HG03442 (cell line): Measurements from ENCODE around the gene ABLIM3.

ENCODE experiments used
- ATAC-seq: cut with Tn5 transposase; IDR thresholded peaks from one replicate; pipeline ENCODE4 v1.9.1; 2021; ENCODE audit warnings: mild to moderate bottlenecking, moderate library complexity; ENCODE audit not compliant: unreplicated experiment

ABLIM3 gene

DNA sequence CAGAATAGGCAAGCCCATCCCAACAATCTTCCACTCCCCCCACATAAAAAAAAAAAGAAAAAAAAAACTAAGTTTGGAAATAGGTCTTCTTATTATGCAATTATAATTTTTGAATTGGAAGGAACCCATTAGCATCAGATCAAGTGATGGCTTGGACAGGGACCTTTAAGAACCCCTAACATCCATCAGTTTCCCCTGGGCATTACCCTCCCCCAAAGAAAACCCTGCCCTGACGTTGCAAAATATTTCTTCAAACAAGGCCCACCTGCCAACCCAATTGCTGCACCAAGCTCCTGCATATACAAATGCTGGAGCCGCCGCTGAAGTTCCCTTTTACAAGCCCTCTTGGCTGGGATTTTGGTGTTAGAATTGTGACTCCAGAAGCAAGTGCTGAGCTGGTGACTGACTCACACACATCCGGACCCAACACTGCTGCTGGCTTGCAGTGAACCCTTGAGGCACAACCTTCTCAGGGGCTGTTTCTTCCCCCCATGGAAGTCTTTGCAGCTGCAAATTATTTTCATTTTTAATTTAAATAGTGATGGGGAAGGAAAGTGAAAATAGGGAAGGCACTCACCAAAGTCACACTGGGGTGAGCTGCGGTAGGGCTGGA lies 74.3 kb downstream of the ABLIM3 start:
- ATAC-seq: no peak

DNA sequence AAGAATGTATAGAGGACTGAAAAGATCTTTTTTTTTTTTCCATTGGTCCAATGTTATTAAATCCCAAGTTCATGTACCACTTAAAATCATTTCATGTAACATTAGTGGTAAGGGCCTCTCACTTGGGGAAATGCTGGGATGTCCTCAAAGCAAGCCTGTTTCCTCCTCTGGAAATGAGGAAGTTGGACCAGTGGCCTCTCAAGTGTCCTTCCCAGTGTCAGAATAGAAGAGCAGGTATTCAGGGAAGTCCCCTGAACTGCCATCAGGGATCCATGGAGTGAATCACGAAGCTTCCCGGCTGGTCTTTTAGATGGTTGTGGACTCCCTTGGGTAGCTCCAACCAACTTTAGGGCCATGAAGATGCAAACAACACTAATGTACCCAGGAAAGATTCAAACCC lies 75.2 kb downstream of the ABLIM3 start:
- no peak for ATAC-seq

DNA sequence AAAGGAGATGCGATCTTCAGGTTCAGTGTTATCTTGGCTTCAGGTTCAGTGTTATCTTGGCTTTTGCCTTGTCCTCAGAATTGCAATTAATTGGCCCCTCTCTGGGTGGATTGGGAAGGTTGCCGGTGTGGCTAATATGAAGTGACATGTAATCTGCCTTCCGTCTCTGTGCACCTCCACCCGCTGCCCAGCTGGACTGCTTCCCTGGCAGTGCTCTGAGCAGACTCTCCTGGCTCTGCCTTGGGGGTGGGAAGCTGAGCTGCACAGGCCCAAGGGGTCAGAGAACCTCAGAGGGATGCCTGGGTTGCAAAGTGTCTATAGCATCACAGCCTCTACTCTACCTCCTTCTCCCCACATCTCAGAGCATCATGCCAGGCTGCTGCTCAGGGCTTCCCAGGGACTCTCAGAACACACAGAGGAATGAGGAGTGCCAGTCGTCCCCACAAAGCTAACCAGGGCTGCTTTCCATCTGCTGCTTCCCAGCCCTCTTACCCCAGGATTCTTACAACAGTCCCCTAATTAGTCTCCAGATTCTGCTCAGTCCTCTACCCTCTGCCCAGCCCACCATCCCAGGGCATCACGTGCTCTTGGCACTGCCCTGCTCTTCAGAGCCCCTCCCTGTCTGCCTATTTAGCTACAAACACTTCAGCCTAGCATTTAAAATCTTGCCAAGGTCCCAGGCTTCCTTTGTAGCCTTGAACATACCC lies 76.0 kb downstream of the ABLIM3 start:
- ATAC-seq: no peak

DNA sequence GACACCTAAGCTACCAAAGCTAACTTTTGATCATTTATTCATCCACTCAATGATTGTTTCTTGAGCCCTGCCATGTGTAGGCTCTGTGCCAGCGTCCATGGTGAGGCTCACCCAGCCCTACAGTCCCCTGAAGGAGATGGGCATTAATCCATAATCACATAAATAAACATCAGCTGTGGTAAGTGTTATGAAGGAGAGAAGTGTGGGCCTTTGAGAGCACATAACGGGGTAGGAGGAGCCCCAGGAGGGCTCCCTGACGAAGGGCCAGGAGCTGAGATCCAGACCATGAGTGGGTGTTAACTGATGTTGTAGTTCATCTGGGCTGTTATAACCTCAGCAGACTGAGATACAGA lies 76.5 kb downstream of the ABLIM3 start:
- ATAC-seq: no peak

DNA sequence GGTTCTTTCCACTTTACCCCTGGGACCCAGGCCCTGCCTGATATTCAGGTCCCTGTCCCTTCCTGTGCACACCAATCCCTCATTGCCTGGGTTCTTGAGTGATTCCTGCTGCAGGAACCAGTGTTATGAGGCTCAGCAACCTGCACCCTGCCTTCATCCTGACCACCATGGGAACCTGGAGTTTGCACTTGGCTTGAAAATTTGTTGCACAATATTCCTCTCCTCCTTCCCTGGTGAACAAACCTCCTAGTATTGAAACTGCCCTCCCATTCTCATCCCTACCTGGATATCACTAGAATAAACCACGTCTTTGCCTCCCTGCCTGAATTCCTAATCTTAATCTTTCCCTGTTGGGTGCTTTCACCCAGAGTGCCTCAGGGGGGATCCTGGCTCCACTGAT lies 78.3 kb downstream of the ABLIM3 start:
- ATAC-seq: no peak

GRCh38 chr5:149220750-149221149 lies 79.5 kb downstream of the ABLIM3 start:
- no peak for ATAC-seq

DNA sequence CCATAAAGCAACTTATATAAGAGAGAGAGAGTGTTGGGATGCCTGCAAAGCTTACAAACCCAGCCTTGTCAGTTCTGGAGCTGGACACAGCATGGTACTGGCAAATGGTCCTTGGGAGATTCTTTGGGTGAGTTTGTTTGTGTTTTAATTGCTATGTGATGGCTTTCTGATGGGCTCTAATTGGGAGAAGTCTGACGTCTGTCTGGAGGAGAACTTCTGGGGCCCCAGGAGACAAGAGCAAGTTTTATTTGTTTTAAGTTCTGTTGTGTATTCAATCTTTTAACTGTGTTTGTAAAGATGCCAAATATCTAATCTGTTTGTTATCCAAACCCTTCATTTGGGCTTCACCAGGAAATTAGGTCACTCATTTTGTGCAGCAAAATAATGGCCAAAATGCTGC lies 80.0 kb downstream of the ABLIM3 start:
- no peak for ATAC-seq

GRCh38 chr5:149221731-149222342 lies 80.5 kb downstream of the ABLIM3 start:
- ATAC-seq: no peak

GRCh38 chr5:149223081-149223848 lies 82.0 kb downstream of the ABLIM3 start:
- ATAC-seq: no peak

- no peak for ATAC-seq
These were observed 83.0 kb downstream of the ABLIM3 start for GRCh38 chr5:149224282-149224681.

DNA sequence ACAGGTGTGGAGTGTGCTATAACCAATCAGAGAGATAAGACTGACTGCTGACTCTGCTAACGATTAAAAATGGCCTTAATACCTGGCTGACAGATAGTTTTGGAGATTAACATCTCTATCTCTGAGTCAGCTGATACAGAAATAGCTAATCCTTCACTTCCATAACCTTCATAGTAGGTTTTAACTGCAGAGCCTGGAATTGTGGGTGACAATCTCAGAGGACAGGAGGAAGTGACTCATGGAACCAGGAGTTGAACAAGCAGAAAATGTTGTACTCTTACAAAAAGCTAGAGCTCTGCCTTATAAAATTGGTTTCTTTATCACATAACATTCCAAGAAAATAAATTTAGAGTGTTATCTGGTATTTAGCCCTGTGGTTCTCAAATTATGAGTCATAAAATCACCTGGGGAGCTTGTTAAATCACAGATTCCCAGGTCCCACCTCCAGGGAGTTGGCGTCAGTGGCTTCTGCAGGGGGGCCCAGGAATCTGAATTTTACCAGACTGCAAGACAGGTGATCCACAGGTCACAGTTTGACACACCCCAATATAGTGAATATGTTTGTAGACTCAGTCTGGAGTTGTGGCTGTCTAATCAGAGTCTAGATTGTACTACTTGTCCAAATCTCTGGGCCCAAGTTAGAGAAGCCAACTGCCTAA lies 86.0 kb downstream of the ABLIM3 start:
- ATAC-seq: no peak

GRCh38 chr5:149228618-149229297 lies 87.5 kb downstream of the ABLIM3 start:
- no peak for ATAC-seq

DNA sequence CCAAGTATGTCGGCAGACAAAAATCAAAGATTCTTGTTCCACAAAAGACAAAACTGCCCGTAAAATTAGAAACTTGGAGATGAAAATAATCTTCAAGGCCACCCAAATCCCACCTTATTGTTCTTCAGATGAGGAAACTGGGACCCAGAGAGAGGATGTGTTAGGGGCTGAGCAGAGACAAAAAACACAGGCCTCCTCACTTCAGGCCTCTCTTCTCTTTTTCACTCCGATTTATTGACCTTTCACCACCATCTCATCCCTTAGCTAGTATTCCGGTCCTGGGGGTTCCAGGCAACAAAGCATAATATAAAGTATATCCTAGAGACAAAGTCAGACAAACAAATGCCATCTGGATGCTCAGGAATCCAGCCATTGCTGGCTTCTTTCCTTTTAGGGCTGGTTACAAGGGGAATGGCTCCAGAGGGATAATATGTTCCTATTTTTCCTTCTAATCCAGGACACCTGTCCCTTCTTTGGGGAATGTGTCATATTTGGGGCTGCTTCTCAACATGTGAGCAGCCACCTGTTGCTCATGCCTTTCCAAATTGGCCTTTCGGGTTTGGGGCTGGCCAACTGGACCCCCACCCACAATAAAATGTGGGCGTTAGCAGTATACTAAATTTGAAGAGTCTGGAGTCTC lies 88.1 kb downstream of the ABLIM3 start:
- no peak for ATAC-seq

DNA sequence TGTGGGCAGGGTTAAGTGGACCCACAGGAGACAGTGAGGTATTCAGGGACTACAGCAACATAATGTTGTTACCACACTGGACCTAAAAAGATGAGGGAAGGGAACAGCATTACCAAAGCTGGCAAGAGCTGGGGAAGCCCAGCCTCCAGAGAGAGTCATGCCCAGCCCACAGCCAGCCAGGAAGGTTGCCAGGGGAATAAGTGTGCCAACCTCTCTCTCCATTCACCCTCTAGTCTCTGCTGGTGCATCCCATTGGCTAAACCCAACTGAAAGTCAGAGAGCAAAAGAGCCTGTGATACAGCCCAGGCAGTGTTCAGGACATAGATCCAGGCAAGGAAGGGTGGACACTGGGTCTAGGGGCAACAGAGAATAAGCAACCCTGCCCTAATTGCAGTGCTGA lies 94.5 kb downstream of the ABLIM3 start:
- no peak for ATAC-seq

DNA sequence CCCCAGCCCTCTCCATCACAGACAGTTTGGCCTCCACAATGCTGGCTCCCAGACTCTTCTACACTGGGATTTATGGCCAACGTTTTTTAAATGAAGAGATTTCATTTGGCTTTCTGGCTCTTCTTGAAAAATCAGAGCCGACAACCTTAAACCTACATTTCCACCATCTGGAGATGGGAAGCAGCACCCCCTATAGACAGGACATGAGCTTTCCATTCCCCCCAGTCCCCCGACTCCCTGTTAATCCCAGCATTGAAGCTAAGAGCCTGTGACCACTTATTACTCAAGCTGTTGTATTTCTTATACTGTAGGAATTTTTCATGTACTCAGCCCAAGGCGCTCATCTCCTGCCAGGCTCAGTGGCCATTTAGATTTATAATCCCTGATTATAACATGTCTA lies 96.4 kb downstream of the ABLIM3 start:
- ATAC-seq: no peak

GRCh38 chr5:149238540-149238939 lies 97.2 kb downstream of the ABLIM3 start:
- ATAC-seq: no peak

DNA sequence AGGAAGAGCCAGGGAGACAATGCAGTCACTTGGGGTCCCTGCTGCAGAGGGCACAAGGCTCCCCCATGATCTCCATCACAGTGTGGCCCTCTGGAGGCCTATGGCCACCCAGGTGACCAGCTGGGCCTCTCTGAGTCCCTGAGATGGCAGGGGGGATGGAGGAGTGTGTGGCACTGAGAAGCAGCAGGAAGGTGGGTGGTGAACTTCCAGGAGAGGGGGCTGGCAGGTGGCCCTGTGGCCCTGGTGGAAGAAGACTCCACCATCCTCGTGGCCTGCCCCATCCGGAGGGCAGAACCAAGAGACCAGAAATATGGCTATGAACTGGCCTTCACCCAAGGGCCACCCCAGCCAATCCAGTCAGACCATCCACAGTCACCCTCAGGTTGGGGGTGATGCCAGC lies 98.6 kb downstream of the ABLIM3 start:
- no peak for ATAC-seq

DNA sequence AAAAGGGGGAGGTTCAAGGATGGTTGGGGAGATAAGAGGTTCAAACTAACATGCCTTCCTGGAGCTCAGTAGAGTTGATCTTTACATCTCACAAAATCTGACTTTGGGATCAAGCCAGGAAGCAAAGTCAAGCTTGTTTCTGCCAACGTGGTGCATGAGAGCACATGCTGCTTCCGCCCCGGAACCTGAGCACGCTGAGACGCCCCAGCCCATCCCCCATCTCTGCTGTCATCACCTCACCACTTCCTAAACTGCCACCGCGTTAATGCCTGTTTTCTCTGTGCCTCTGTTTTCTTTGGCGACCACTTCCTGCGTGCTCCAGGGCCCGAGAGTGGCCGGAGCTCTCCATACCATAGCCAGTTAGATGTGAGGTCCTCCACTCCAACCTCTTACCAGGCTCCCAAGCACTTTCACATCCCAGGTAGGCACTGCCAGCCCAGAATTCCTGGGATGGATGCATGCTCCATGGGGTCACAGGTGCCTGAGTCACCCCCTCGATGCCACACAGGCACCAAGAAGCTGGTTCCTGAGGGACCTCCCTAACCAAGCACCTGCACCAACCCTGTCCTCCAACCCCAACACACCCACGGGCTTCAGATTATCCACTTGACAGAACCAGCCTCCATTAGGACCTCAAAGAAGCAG lies 99.2 kb downstream of the ABLIM3 start:
- peak; percentile 64 for ATAC-seq

DNA sequence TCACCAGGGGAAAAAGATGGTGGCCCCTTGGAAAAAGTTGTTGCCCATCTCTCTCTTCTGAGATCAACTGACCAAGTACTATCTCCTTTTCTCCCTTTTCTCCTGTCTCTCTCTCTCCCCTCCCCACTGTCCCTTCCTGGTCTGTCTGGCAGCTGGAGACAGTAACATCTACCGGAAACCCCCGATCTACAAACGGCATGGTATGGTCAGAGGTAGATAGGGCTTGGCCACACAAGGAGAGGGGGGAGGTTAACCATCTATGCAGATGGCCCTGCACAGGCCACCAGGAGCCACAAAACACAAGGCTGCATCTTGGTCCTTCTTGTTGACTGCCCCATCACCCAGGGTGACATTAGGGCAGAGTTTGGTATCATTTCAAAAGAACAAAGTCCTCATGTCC lies 101.0 kb downstream of the ABLIM3 start:
- no peak for ATAC-seq

DNA sequence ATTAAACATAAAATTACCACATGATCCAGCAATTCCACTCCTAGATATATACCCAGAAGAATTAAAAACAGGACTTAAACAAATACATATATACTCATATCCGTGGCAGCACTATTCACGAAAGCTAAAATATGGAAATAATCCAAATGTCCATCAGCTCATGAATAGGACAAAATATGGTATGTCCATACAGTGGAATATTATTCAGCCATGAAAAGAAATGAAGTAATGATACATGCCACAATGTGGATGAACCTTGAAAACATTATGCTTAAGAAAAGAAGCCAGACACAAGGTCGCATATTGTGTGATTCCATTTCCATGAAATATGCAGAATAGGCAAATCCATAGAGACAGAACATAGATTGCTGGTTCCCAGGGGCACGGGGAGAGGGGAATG lies 105.6 kb downstream of the ABLIM3 start:
- ATAC-seq: no peak
